LNCAP (cell line): ENCODE data around the gene DNAI2.

Source experiments
- TF ChIP-seq, protein P1 (sequence below): fragments of 450-650 bp; IDR thresholded peaks from 2 replicates; pipeline ENCODE4 v1.5.1; 2017; ENCODE audit warnings: mild to moderate bottlenecking

Gene DNAI2

DNA sequence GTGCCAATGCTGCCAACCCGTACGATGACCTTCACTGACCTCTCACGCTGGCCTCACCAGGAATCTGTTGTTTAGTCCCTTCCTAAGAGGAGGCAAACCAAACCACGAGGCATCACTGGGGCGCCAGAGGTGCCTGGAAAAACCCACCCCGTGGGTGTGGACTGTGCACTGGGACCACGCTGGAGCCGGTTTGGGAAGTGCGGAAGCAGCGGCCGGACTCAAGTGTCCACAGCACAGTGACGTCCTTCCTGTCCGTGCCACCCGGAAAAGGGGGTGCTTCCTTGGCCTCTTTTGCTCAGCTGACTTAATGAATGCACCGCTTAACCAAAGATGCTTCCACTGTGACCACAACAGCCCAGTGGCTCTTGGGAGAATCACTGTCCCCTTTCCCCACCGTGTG, 43.0 kb downstream of the DNAI2 start:
- TF ChIP-seq, protein P1, sequence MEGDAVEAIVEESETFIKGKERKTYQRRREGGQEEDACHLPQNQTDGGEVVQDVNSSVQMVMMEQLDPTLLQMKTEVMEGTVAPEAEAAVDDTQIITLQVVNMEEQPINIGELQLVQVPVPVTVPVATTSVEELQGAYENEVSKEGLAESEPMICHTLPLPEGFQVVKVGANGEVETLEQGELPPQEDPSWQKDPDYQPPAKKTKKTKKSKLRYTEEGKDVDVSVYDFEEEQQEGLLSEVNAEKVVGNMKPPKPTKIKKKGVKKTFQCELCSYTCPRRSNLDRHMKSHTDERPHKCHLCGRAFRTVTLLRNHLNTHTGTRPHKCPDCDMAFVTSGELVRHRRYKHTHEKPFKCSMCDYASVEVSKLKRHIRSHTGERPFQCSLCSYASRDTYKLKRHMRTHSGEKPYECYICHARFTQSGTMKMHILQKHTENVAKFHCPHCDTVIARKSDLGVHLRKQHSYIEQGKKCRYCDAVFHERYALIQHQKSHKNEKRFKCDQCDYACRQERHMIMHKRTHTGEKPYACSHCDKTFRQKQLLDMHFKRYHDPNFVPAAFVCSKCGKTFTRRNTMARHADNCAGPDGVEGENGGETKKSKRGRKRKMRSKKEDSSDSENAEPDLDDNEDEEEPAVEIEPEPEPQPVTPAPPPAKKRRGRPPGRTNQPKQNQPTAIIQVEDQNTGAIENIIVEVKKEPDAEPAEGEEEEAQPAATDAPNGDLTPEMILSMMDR: no peak

DNA sequence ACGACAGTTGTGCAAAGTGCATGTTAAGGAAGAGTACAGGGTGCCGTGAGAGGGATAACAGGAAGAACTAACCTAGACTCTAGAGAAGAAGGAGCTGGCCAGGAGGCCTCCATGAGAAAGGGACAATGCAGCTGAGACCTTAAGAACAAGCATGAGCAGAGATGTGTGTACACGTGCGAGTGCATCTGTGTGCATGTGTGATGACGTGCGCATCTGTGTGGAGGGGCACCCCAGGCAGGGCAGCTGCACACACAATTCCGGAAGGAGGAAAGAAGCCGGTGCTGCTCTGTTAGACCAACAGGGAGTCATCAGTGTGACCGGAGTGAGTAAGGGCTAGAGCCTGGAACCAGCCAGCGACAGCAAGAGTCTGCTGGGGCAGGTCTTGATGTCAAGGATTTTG, 44.4 kb downstream of the DNAI2 start:
- TF ChIP-seq, protein P1: no peak

DNA sequence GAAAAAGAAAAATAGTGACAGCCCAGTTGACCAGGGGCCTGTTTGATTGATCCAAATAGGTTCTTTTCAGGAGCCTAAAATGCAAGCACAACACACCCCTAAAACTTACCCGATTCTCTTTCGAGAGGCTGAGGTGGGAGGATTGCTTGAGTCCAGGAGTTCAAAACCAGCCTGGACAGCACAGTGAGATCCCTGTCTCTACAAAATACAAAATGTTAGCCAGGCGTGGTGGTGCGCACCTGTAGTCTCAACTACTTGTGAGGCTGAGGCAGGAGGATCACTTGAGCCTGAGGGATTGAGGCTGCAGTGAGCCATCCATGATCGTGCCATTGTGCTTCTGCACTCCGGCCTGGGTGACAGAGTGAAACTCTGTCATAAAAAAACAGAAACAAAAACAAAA, 50.5 kb downstream of the DNAI2 start:
- TF ChIP-seq, protein P1: no peak

DNA sequence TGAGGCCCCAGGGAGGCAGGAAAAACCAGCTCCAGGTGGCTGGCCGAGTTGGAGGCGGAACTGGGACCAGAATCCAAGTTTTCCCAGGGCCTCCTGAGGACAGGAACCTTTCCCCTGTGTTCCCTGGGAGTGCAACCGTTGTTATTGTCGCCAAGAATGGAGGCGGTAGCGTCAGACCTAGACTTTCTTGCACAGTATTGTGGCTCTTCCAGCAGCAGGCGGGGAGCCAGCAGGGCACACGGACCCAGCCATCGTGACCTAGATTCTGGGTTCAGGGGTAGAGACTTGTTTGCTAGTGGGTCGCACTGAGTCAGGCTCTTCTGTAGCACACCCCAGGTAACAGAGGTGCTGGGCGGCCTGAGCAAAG, 51.3 kb downstream of the DNAI2 start:
- TF ChIP-seq, protein P1: no peak

DNA sequence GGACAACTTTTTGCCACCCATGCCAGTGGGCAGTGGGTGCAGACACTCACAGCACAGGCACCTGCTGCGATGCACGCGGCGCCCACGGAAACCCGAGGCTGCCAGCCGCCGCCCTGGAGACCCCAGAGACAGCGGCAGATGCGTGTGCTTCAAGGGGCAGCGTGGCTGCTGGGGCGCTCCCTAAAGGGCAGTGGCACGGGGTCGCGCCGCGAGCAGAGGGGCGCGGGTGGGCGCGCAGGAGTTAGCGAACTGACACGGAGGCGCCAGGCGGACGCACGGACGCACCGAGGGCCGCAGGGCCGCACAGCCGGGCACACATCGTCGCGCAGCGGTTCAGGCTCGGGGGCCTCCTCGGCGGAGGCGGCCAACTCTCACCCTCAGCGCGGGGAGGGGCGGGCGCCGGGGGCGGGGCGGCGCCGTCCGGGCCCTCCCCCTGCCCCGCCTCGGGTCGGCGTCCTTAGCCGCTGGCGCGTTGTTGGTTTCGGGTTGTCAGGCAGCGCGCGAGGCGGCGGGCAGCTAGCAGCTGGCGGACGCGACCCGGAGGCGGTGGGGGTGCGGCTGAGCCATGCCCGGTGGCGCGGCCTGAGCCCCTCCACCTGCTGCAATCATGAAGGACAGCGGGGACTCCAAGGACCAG, 51.8 kb downstream of the DNAI2 start, which contains the start of gene KIF19:
TSS of gene KIF19 (plus strand) at position 484 of the 637 bp plus-strand sequence. CDS start at position 608, 124 bp downstream.
- TF ChIP-seq, protein P1: no peak

DNA sequence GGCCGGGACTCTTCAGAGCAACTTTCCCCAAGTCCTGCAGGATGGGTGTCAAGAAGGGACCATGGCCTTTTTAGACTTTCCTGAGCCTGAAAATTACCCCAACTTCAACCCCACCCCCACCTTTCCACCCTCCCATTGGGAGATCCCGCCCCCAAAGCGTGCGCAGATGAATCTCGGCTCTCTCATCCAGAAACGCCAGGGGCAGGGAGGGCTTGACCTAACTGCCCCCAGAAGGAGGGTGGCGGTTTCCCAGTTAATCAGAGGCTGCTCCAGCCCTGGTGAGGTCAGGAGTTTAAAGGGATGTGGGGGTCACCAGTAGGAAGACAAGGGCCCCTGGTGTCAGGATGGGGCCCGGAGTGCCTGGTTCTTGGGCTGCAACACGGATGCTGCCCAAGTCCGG, 52.5 kb downstream of the DNAI2 start:
- TF ChIP-seq, protein P1: no peak

DNA sequence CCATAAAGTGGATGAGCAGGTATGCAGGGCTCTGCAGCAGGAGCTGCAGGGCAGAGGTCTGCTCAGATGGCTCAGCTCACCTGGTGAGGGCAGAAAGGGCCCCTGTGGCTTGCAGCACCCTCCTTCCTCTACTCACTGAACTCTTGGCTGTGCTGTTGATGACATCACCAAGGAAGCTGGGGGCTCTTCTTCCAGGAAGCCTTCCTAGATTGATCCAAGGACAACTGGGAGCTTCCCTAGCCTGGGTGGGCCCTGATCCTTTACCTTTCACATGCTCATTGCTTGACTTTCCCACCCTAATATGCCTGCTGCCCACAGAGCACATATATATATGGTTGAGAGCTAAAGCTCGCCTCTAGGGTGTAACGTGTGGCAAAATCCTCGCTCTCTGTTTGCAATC, 54.5 kb downstream of the DNAI2 start:
- TF ChIP-seq, protein P1: no peak

DNA sequence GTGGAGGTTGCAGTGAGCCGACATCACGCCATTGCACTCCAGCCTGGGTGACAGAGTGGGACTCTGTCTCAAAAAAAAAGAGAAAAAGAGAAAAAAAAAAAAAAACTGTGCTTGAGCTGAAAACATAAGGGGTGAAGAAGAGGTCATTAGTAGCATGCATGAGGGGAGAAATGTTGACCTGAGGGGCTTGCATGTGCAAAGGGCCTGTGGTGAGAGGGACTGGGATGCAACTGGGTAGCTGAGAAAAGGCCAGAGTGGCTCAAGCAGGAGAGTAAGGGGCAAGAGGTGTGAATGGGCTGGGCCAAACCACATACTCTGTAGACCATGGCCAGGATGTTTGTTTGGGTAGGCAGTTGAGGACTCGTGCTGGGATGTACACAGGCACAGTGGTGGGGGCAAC, 55.3 kb downstream of the DNAI2 start:
- TF ChIP-seq, protein P1: no peak
